LNCaP clone FGC (cell line): ENCODE results near the gene TOMT.
"Not testable (repeated sequence)": the region's sequence is repeated elsewhere in the genome, so short reads cannot be mapped to it uniquely, and the experiment has no call there.

Experiments used
- DNase-seq: peaks from one replicate; pipeline ENCODE4 v3.0.0-alpha.2; 2011; ENCODE audit warnings: low read depth
- H3K4me3 ChIP-seq: 2 replicates; pipeline ENCODE4 v1.5.1; 2011; ENCODE audit warnings: mild to moderate bottlenecking, low read depth, low read length, control low read depth
- TF ChIP-seq, protein P1 (sequence below): IDR thresholded peaks from 2 replicates; pipeline ENCODE4 v1.5.1; 2012; ENCODE audit warnings: mild to moderate bottlenecking; ENCODE audit not compliant: control insufficient read depth, insufficient read depth; ENCODE audit errors: extremely low read depth

Gene TOMT

DNA sequence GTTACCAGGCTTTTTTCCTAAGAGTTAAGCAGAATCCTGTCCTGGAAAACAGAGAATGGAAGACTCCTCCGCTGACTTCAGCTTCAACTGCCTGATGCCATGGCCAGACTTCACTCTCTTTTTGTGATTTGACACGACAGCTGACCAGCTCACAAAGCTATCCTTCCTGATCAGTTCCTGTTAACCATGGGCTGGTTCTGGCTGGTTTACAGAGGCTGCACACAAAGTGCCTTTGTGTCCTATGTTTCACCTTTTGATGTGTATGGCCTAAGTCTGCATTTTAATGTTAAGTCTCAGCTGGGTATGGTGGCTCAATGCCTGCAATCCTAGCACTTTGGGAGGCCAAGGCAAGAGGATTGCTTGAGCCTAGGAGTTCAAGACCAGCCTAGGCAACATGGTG lies 40.9 kb downstream of the TOMT start:
- no peak for DNase-seq
- H3K4me3 ChIP-seq = no peak overlapping the region
- TF ChIP-seq, protein P1, sequence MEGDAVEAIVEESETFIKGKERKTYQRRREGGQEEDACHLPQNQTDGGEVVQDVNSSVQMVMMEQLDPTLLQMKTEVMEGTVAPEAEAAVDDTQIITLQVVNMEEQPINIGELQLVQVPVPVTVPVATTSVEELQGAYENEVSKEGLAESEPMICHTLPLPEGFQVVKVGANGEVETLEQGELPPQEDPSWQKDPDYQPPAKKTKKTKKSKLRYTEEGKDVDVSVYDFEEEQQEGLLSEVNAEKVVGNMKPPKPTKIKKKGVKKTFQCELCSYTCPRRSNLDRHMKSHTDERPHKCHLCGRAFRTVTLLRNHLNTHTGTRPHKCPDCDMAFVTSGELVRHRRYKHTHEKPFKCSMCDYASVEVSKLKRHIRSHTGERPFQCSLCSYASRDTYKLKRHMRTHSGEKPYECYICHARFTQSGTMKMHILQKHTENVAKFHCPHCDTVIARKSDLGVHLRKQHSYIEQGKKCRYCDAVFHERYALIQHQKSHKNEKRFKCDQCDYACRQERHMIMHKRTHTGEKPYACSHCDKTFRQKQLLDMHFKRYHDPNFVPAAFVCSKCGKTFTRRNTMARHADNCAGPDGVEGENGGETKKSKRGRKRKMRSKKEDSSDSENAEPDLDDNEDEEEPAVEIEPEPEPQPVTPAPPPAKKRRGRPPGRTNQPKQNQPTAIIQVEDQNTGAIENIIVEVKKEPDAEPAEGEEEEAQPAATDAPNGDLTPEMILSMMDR = no peak

DNA sequence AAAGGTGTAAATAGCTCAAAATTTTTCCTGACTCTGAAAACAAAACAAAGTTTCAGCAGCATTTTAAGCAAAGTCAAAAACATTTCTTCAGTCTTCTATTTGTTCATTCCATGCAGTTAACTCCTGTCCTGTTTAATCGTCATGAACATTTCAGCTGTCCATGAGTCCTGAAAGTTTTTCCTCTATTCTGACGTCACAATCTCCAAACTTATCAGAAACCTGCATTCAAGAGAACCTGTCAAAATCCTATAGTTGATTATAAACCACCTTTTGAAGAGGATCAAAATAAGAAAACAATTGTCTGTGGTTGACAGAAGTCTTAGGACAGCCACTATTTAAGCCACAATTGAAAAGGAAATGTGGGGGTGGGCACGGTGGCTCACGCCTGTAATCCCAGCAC lies 45.2 kb downstream of the TOMT start:
- no peak overlapping the region for H3K4me3 ChIP-seq
- DNase-seq = no peak
- TF ChIP-seq, protein P1 = no peak

DNA sequence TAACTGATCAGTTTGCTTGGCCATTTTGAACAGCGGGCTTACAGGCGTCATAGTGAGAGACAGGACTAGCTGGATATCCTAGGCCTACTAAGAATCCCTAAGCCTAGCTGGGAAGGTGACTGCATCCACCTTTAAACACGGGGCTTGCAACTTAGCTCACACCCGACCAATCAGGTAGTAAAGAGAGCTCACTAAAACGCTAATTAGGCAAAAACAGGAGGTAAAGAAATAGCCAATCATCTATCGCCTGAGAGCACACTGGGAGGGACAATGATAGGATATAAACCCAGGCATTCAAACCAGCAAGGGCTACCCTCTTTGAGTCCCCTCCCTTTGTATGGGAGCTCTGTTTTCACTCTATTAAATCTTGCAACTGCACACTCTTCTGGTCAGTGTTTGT lies 48.1 kb downstream of the TOMT start:
- H3K4me3 ChIP-seq, DNase-seq: not testable (repeated sequence)

DNA sequence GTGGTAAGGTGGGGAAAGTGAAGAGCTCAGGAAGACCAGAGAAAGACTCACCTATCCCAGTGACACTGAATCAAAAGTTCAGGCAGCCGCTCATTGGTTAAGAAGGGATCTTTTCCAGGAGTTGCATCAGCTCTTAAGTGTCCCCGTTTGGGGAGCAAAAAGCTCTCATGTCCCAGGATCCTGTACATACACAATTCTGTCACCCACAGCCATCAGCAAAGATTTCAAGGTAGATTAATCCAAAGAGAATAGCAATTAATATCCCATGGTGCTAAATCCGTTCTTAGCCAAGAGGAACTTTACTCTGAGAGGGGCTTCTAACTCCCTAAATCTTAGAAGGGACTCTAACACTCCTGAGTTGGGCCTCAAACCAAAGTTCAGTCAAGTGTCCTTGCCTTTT lies 49.1 kb downstream of the TOMT start:
- H3K4me3 ChIP-seq = no peak overlapping the region
- DNase-seq = no peak
- TF ChIP-seq, protein P1 = no peak

DNA sequence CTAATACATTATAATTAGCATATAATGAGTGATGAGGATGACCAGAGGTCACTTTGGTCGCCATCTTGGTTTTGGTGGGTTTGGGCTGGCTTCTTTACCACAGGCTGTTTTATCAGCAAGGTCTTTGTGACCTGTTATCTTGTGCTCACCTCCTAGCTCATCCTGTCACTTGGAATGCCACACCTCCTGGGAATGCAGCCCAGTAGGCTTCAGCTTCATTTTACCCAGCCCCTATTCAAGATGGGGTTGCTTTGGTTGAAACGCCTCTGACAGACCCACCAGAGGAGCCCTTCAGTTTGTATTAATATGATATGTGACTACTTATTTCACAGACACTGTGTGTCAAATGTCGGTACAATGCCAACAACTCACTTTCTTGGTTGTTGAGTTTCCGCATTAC lies 50.0 kb downstream of the TOMT start:
- DNase-seq = no peak
- no peak overlapping the region for H3K4me3 ChIP-seq
- TF ChIP-seq, protein P1 = no peak

DNA sequence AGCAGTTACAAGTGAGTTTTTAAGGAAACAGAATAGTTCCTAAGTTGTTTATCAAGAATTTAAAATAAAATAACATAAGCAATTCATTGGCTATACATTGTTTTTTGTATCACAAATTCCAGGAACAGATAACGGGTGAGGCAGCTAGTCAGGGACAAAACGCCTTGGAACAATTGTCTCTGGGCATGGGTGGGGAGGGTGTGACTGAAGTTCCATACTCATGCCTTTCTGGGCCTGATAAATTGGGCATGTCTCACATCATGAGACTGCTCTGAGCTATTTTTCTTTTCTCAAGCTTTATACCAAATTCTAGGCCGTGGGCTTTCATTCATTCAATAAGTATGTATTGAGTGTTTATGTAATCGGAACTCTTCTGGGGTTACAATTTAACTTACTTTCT lies 51.4 kb downstream of the TOMT start:
- DNase-seq = no peak
- no peak overlapping the region for H3K4me3 ChIP-seq
- TF ChIP-seq, protein P1 = no peak
